Measurements from ENCODE around the gene PDIK1L.

Gene PDIK1L

DNA sequence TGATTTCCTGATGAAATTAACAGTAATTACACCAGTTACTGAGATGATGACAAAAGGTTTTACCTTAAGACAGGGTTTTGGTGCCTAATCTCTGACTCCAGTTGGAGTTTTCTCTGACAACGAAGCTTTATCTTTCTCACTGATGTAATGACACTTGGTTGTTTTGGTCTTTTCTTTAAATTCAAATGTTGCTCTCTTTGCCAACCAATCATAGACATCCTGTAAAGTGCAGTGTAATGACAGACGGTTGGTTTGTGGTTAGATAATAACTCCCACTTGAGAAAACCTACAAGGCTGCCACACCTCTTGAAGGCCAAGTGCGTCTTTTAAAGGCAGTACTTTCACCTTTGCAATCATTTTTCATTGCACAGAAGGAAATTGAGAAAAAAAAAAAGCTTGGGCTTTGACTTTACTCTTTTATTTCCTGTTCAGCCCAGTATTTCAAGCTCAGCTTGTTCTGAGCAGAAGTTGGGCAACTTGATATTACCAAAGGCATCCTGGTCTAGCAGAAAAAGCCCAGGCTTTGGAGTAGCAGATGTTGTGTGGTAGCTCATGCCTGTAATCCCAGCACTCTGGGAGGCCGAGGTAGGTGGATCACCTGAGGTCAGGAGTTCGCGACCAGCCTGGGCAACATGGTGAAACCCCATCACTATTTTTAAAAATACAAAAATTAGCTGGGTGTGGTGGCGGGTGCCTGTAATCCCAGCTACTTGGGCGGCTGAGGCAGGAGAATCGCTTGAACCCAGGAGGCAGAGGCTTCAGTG lies 14.9 kb downstream of the PDIK1L start:
- ChIA-PET POLR2A (interaction anchor here (0.7 to 1.7 kb wide), 8 partner anchors 11 to 33 kb away, joined by 3 to 14 read pairs (median 4); partner anchors contain the start of gene PDIK1L), CTCF (interaction anchor here (0.6 to 10.7 kb wide), 9 partner anchors 9 to 238 kb away, joined by 3 to 188 read pairs (median 7); no protein-coding TSS in a partner anchor)
- 47% methylated on average over 3 of the region's 9 CpGs for WGBS (ENCODE audit: insufficient coverage)
- peak; percentile 92 to 99 (median 97) for DNase-seq
- Histone ChIP-seq H3K9me3 (ENCODE audit: control extremely low read depth in 1 of 5, control insufficient read depth in 4 of 5, insufficient read depth in 2 of 5, low read depth in 1 of 5, low read length in 4 of 5) (no peaks in the 10 kb centered on the region), H3K27ac (ENCODE audit: insufficient read depth in 1 of 2, low read depth in 1 of 2, low read length in 2 of 2, poor library complexity in 1 of 2, severe bottlenecking in 2 of 2) (peak overlapping the region; percentile 93 to 97), H3K27me3 (replicated peaks in 2 of 5; ENCODE audit: control insufficient read depth in 4 of 5, insufficient read depth in 5 of 5, low read length in 4 of 5) (no peaks in the 10 kb centered on the region), H3K36me3 (ENCODE audit: control insufficient read depth in 4 of 4, insufficient read depth in 4 of 4, low read length in 3 of 4) (peaks cover 0 to 13% (median 3%) of the 10 kb centered on the region in 4 experiments), H3K4me3 (ENCODE audit: control insufficient read depth in 1 of 7, extremely low read depth in 1 of 7, insufficient read depth in 4 of 7, low read depth in 2 of 7, low read length in 6 of 7) (peak overlapping the region in 5 of 7 experiments; percentile 27 to 71 (median 48)), H3K4me1 (ENCODE audit: control extremely low read depth in 1 of 4, control insufficient read depth in 4 of 4, insufficient read depth in 4 of 4, low read length in 3 of 4) (peaks cover 45 to 83% (median 64%) of the 10 kb centered on the region in 4 experiments)

- H3K4me3 ChIP-seq (ENCODE audit: control insufficient read depth in 1 of 7, extremely low read depth in 1 of 7, insufficient read depth in 4 of 7, low read depth in 2 of 7, low read length in 6 of 7): peak overlapping the region in 6 of 7 experiments; percentile 15 to 71 (median 46)
- WGBS (ENCODE audit: insufficient coverage): 38% methylated on average over 6 of the region's 13 CpGs
- H3K9me3 ChIP-seq (ENCODE audit: control extremely low read depth in 1 of 5, control insufficient read depth in 4 of 5, insufficient read depth in 2 of 5, low read depth in 1 of 5, low read length in 4 of 5): no peaks in the 10 kb centered on the region
- H3K4me1 ChIP-seq (ENCODE audit: control extremely low read depth in 1 of 4, control insufficient read depth in 4 of 4, insufficient read depth in 4 of 4, low read length in 3 of 4): peaks cover 37 to 73% (median 57%) of the 10 kb centered on the region in 4 experiments
- H3K27ac ChIP-seq (ENCODE audit: insufficient read depth in 1 of 2, low read depth in 1 of 2, low read length in 2 of 2, poor library complexity in 1 of 2, severe bottlenecking in 2 of 2): peak overlapping the region; percentile 93 to 97
- ChIA-PET CTCF (interaction anchor here (1.0 to 10.7 kb wide), 7 partner anchors 10 to 237 kb away, joined by 3 to 188 read pairs (median 9); no protein-coding TSS in a partner anchor), POLR2A (interaction anchor here (0.7 to 1.7 kb wide), 5 partner anchors 10 to 92 kb away, joined by 3 to 14 read pairs (median 5); partner anchors contain the start of gene PDIK1L)
- DNase-seq: peak in 2 of 3 donors; percentile 56 to 65
- no peaks in the 10 kb centered on the region for H3K27me3 ChIP-seq (replicated peaks in 2 of 5; ENCODE audit: control insufficient read depth in 4 of 5, insufficient read depth in 5 of 5, low read length in 4 of 5)
- peaks cover 0 to 6% (median 0%) of the 10 kb centered on the region in 4 experiments for H3K36me3 ChIP-seq (ENCODE audit: control insufficient read depth in 4 of 4, insufficient read depth in 4 of 4, low read length in 3 of 4)
Observed at GRCh38 chr1:26127235-26128163, 15.9 kb downstream of the PDIK1L start.

DNA sequence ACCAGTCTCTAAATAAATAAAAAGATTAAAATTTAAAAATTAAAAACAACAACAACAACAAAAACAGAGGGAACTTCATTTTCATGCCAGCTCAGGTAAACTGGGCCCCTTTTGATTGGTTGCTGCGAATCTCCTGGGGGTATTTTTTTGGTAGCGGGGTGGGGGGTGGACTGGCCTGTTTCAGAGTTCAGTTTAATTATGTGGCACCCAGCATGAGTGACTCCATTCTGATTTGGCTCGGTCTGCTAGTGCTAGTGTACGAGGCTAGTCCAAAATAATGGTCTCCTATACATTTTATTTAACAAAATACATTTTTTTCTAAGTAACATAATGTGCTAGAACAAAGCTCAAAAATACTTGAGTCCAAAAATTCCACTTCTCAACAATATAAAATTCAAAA lies 18.2 kb downstream of the PDIK1L start:
- Histone ChIP-seq H3K27ac (ENCODE audit: insufficient read depth in 1 of 2, low read depth in 1 of 2, low read length in 2 of 2, poor library complexity in 1 of 2, severe bottlenecking in 2 of 2) (peak overlapping the region in 1 of 2 experiments; percentile 97), H3K36me3 (ENCODE audit: control insufficient read depth in 4 of 4, insufficient read depth in 4 of 4, low read length in 3 of 4) (no peaks in the 10 kb centered on the region), H3K27me3 (replicated peaks in 2 of 5; ENCODE audit: control insufficient read depth in 4 of 5, insufficient read depth in 5 of 5, low read length in 4 of 5) (no peaks in the 10 kb centered on the region), H3K4me3 (ENCODE audit: control insufficient read depth in 1 of 7, extremely low read depth in 1 of 7, insufficient read depth in 4 of 7, low read depth in 2 of 7, low read length in 6 of 7) (no peak overlapping the region), H3K9me3 (ENCODE audit: control extremely low read depth in 1 of 5, control insufficient read depth in 4 of 5, insufficient read depth in 2 of 5, low read depth in 1 of 5, low read length in 4 of 5) (no peaks in the 10 kb centered on the region), H3K4me1 (ENCODE audit: control extremely low read depth in 1 of 4, control insufficient read depth in 4 of 4, insufficient read depth in 4 of 4, low read length in 3 of 4) (peaks cover 20 to 51% (median 39%) of the 10 kb centered on the region in 4 experiments)
- ChIA-PET CTCF (interaction anchor here (0.7 to 10.7 kb wide), 3 partner anchors 14 to 26 kb away, joined by 3 to 188 read pairs (median 4); no protein-coding TSS in a partner anchor), POLR2A (no interaction called here)
- no peak for DNase-seq
- no CpG with 5 or more reads among the region's 4 CpGs for WGBS (ENCODE audit: insufficient coverage)

DNA sequence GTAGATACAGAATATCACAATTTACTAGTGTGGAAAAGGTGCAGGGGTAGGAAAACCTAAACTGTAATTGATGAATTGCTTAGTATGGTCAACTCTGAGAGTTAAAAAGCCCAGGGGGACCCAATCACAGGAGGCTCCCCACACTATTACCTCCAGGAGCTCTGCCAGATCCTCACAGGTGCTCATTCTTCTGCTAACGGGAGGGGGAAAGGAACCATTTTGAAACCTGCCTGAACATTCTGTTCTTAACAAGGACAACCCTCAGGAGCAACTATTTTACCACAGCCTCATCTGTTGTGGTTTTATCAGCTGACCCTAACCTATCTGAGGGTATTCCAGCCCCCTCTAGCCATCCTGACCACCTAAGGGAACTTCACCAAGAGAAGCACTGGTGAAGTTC lies 19.1 kb downstream of the PDIK1L start:
- no peak overlapping the region for H3K4me3 ChIP-seq (ENCODE audit: control insufficient read depth in 1 of 7, extremely low read depth in 1 of 7, insufficient read depth in 4 of 7, low read depth in 2 of 7, low read length in 6 of 7)
- WGBS (ENCODE audit: insufficient coverage): no CpG with 5 or more reads among the region's 1 CpG
- no peak overlapping the region for H3K27ac ChIP-seq (ENCODE audit: insufficient read depth in 1 of 2, low read depth in 1 of 2, low read length in 2 of 2, poor library complexity in 1 of 2, severe bottlenecking in 2 of 2)
- H3K4me1 ChIP-seq (ENCODE audit: control extremely low read depth in 1 of 4, control insufficient read depth in 4 of 4, insufficient read depth in 4 of 4, low read length in 3 of 4): peaks cover 11 to 42% (median 33%) of the 10 kb centered on the region in 4 experiments
- POLR2A ChIA-PET: interaction anchor here (0.6 kb wide), 1 partner anchor 925 kb away, joined by 4 read pairs; no protein-coding TSS in a partner anchor
- CTCF ChIA-PET: interaction anchor here (1.3 to 10.7 kb wide), 3 partner anchors 12 to 26 kb away, joined by 3 to 188 read pairs (median 4); no protein-coding TSS in a partner anchor
- no peaks in the 10 kb centered on the region for H3K27me3 ChIP-seq (replicated peaks in 2 of 5; ENCODE audit: control insufficient read depth in 4 of 5, insufficient read depth in 5 of 5, low read length in 4 of 5)
- no peak for DNase-seq
- no peaks in the 10 kb centered on the region for H3K36me3 ChIP-seq (ENCODE audit: control insufficient read depth in 4 of 4, insufficient read depth in 4 of 4, low read length in 3 of 4)
- peaks cover 0 to 1% (median 0%) of the 10 kb centered on the region in 5 experiments for H3K9me3 ChIP-seq (ENCODE audit: control extremely low read depth in 1 of 5, control insufficient read depth in 4 of 5, insufficient read depth in 2 of 5, low read depth in 1 of 5, low read length in 4 of 5)

GRCh38 chr1:26132128-26132833 lies 20.7 kb downstream of the PDIK1L start:
- peak in 2 of 3 donors; percentile 52 to 57 for DNase-seq
- Histone ChIP-seq H3K27ac (ENCODE audit: insufficient read depth in 1 of 2, low read depth in 1 of 2, low read length in 2 of 2, poor library complexity in 1 of 2, severe bottlenecking in 2 of 2) (no peak overlapping the region), H3K27me3 (replicated peaks in 2 of 5; ENCODE audit: control insufficient read depth in 4 of 5, insufficient read depth in 5 of 5, low read length in 4 of 5) (no peaks in the 10 kb centered on the region), H3K4me1 (ENCODE audit: control extremely low read depth in 1 of 4, control insufficient read depth in 4 of 4, insufficient read depth in 4 of 4, low read length in 3 of 4) (peaks cover 4 to 27% (median 22%) of the 10 kb centered on the region in 4 experiments), H3K36me3 (ENCODE audit: control insufficient read depth in 4 of 4, insufficient read depth in 4 of 4, low read length in 3 of 4) (no peaks in the 10 kb centered on the region), H3K9me3 (ENCODE audit: control extremely low read depth in 1 of 5, control insufficient read depth in 4 of 5, insufficient read depth in 2 of 5, low read depth in 1 of 5, low read length in 4 of 5) (peaks cover 0 to 1% (median 0%) of the 10 kb centered on the region in 5 experiments), H3K4me3 (ENCODE audit: control insufficient read depth in 1 of 7, extremely low read depth in 1 of 7, insufficient read depth in 4 of 7, low read depth in 2 of 7, low read length in 6 of 7) (no peak overlapping the region)
- 97% methylated on average over 3 of the region's 5 CpGs for WGBS (ENCODE audit: insufficient coverage)
- ChIA-PET POLR2A (no interaction called here), CTCF (interaction anchor here (1.3 to 2.0 kb wide), 2 partner anchors 10 to 13 kb away, joined by 4 to 11 read pairs; no protein-coding TSS in a partner anchor)

DNA sequence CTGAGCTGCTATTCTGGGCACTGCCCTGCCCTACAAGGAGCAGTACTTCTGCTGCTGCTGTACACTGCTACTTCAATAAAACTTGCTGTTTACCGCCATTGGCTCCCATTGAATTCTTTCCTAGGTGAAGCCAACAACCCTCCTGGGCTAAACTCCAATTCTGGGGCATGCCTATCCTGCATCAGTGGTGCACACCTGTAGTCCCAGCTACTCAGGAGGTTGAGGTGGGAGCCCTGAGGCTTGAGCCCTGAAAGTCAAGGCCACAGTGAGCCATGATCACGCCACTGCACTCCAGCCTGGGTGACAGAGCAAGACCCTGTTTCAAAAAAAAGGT lies 21.2 kb downstream of the PDIK1L start:
- DNase-seq: no peak
- Histone ChIP-seq H3K4me3 (ENCODE audit: control insufficient read depth in 1 of 7, extremely low read depth in 1 of 7, insufficient read depth in 4 of 7, low read depth in 2 of 7, low read length in 6 of 7) (no peak overlapping the region), H3K27me3 (replicated peaks in 2 of 5; ENCODE audit: control insufficient read depth in 4 of 5, insufficient read depth in 5 of 5, low read length in 4 of 5) (no peaks in the 10 kb centered on the region), H3K9me3 (ENCODE audit: control extremely low read depth in 1 of 5, control insufficient read depth in 4 of 5, insufficient read depth in 2 of 5, low read depth in 1 of 5, low read length in 4 of 5) (peaks cover 0 to 1% (median 0%) of the 10 kb centered on the region in 5 experiments), H3K4me1 (ENCODE audit: control extremely low read depth in 1 of 4, control insufficient read depth in 4 of 4, insufficient read depth in 4 of 4, low read length in 3 of 4) (peaks cover 0 to 25% (median 18%) of the 10 kb centered on the region in 4 experiments), H3K27ac (ENCODE audit: insufficient read depth in 1 of 2, low read depth in 1 of 2, low read length in 2 of 2, poor library complexity in 1 of 2, severe bottlenecking in 2 of 2) (no peak overlapping the region), H3K36me3 (ENCODE audit: control insufficient read depth in 4 of 4, insufficient read depth in 4 of 4, low read length in 3 of 4) (no peaks in the 10 kb centered on the region)
- POLR2A ChIA-PET: no interaction called here
- CTCF ChIA-PET: interaction anchor here (1.0 to 2.0 kb wide), 3 partner anchors 10 to 21 kb away, joined by 3 to 11 read pairs (median 4); partner anchors contain the start of gene PDIK1L
- WGBS (ENCODE audit: insufficient coverage): 100% methylated on average over 2 of the region's 2 CpGs
